ENCODE data around the gene FOXA1.
A peak's percentile ranks its signal among the peaks of the same experiment; 100 is the strongest.

The FOXA1 gene

GRCh38 chr14:37588667-37588955 is 6.4 kb downstream of the FOXA1 start:
- no peak overlapping the region for H3K4me3 ChIP-seq
- DNase-seq (ENCODE audit: low spot score): no peak
- no peak overlapping the region for H3K27ac ChIP-seq
- TF ChIP-seq, protein P1, sequence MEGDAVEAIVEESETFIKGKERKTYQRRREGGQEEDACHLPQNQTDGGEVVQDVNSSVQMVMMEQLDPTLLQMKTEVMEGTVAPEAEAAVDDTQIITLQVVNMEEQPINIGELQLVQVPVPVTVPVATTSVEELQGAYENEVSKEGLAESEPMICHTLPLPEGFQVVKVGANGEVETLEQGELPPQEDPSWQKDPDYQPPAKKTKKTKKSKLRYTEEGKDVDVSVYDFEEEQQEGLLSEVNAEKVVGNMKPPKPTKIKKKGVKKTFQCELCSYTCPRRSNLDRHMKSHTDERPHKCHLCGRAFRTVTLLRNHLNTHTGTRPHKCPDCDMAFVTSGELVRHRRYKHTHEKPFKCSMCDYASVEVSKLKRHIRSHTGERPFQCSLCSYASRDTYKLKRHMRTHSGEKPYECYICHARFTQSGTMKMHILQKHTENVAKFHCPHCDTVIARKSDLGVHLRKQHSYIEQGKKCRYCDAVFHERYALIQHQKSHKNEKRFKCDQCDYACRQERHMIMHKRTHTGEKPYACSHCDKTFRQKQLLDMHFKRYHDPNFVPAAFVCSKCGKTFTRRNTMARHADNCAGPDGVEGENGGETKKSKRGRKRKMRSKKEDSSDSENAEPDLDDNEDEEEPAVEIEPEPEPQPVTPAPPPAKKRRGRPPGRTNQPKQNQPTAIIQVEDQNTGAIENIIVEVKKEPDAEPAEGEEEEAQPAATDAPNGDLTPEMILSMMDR (IDR thresholded peaks at IDR 0.05): no peak

- peak overlapping the region; percentile 29 for H3K4me3 ChIP-seq
- no peak overlapping the region for H3K27ac ChIP-seq
- TF ChIP-seq, protein P1 (IDR thresholded peaks at IDR 0.05): no peak
- DNase-seq (ENCODE audit: low spot score): no peak
These were observed 7.0 kb downstream of the FOXA1 start for GRCh38 chr14:37587881-37588666.

GRCh38 chr14:37587131-37587803 is 7.8 kb downstream of the FOXA1 start:
- H3K27ac ChIP-seq: no peak overlapping the region
- no peak overlapping the region for H3K4me3 ChIP-seq
- no peak for DNase-seq (ENCODE audit: low spot score)
- TF ChIP-seq, protein P1 (IDR thresholded peaks at IDR 0.05): no peak

GRCh38 chr14:37586797-37587130 is 8.3 kb downstream of the FOXA1 start:
- DNase-seq (ENCODE audit: low spot score): no peak

DNA sequence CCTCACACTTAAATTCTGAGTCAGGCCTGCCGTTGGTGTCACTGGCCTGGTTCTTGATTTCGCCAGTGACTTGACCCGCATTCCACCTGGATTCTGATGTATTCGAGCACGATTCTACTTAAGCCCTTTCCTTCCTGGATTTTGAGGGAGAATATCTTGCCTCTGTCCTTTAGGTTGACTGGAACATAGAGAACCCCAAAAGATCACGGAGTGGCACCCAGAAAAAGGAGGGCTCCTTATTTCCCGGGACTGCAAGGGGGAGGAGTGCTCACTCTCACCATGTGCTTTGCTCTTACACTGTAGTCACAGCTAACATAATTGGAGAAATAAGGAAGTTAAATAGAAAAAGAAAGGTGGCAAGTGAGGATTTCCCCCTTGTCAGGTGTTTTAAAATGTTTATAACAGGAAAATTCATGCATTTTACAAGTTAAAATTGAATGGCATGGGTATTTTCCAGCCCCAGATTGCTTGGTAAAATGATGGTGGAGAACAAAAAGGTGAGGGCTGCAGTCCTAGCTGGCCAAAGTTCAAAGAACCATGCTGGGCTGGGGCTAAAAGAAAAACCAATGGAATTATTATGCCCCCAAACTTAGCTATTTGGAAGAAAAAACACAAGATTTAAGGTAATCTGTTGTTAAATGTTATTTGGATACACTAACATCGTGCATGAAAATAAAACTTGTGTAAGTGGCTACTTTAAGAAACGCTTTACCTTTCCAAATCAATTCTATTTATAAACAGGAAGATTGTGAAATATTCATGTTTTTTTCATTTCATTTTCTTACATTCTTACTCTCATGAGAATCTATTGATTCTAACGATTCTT is 8.9 kb downstream of the FOXA1 start:
- no peak for DNase-seq (ENCODE audit: low spot score)
- TF ChIP-seq, protein P1 (IDR thresholded peaks at IDR 0.05): no peak
- no peak overlapping the region for H3K27ac ChIP-seq
- no peak overlapping the region for H3K4me3 ChIP-seq

More at GRCh38 chr14:37586797-37587130, 8.3 kb downstream of the FOXA1 start:
- H3K4me3 ChIP-seq: no peak overlapping the region
- H3K27ac ChIP-seq: no peak overlapping the region
- TF ChIP-seq, protein P1 (IDR thresholded peaks at IDR 0.05): no peak

DNA sequence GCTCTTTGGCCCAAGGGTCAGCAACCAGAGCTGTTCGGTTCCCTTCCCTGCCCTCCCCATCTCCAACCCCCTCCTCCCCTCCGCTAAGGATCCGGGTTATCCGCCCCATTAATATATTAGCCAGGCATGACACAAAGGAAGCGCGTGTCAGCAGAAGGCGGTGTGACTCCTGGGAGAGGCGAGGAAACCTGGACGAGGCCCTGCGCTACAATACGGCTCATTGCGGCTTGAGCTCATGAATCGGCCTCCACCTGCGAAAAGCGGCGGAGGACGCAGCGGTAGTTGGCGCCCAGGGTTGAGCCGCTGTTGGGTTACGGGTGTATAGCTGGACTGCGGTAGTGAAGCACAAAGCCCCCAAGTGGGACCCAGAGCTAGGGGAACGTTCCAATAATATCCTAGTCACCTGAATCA is 9.9 kb downstream of the FOXA1 start:
- TF ChIP-seq, protein P1 (IDR thresholded peaks at IDR 0.05): no peak
- no peak for DNase-seq (ENCODE audit: low spot score)
- Histone ChIP-seq H3K27ac (no peak overlapping the region), H3K4me3 (no peak overlapping the region)
